Body of pancreas (tissue), 4 donors: Measurements from ENCODE around the gene PALM.

Experiments used
- POLR2A ChIP-seq, 3 donors: fragments of 450-650 bp; IDR thresholded peaks; one replicate each; pipeline ENCODE4 v1.6.1; 2016; ENCODE audit warnings: antibody characterized with exemption in 3 of 3, mild to moderate bottlenecking in 2 of 3
- TF ChIP-seq, protein P1 (sequence below), 7 experiments: fragments of 450-650 bp in 4 of 7; fragments of 200-600 bp in 3 of 7; sonication (generic) in 3 of 7; IDR thresholded peaks; one replicate each; pipeline ENCODE4 v1.5.1; 2016 to 2019; ENCODE audit warnings: antibody characterized with exemption in 7 of 7

- TF ChIP-seq, protein P1, sequence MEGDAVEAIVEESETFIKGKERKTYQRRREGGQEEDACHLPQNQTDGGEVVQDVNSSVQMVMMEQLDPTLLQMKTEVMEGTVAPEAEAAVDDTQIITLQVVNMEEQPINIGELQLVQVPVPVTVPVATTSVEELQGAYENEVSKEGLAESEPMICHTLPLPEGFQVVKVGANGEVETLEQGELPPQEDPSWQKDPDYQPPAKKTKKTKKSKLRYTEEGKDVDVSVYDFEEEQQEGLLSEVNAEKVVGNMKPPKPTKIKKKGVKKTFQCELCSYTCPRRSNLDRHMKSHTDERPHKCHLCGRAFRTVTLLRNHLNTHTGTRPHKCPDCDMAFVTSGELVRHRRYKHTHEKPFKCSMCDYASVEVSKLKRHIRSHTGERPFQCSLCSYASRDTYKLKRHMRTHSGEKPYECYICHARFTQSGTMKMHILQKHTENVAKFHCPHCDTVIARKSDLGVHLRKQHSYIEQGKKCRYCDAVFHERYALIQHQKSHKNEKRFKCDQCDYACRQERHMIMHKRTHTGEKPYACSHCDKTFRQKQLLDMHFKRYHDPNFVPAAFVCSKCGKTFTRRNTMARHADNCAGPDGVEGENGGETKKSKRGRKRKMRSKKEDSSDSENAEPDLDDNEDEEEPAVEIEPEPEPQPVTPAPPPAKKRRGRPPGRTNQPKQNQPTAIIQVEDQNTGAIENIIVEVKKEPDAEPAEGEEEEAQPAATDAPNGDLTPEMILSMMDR (IDR thresholded peaks at IDR 0.05): no peak
- TF ChIP-seq POLR2A (IDR thresholded peaks at IDR 0.05): no peak
Measured at GRCh38 chr19:663682-664117, 45.0 kb upstream of the PALM start.
